ENCODE results near the gene SRSF1. TPM values are rescaled to one million over a fixed set of nuclear protein-coding genes. Genes with fewer than 3 reads are reported as not detected.

SRSF1 gene
- total and polyA plus RNA-seq, 2 of the 4 experiments (the other 2 are of a cell fraction): 190 to 357 TPM

- no peak overlapping the region for H2AK9ac ChIP-seq (replicated peaks; ENCODE audit: low read depth, low read length, poor library complexity)
- DNase-seq (no peak), ATAC-seq (ENCODE audit: low read depth) (no peak)
- H3K27ac ChIP-seq (ENCODE audit: insufficient read depth, low read length): peak overlapping the region; percentile 18; the same call in 1 of the 2 replicates
- no peak overlapping the region for H2BK20ac ChIP-seq (ENCODE audit: low read depth, low read length)
- TF ChIP-seq BHLHE40 (IDR thresholded peaks at IDR 0.05; ENCODE audit: low read depth, low read length) (no peak), MAFK (IDR thresholded peaks at IDR 0.05; ENCODE audit: low read depth, low read length) (no peak), SMC3 (IDR thresholded peaks at IDR 0.05; ENCODE audit: low read depth, low read length) (no peak), CEBPB (IDR thresholded peaks at IDR 0.05; ENCODE audit: low read depth, low read length) (no peak), NFE2L2 (IDR thresholded peaks at IDR 0.05; ENCODE audit: low read depth, low read length) (no peak), MXI1 (IDR thresholded peaks at IDR 0.05; ENCODE audit: borderline replicate concordance, low read depth, low read length) (no peak), USF2 (IDR thresholded peaks at IDR 0.05; ENCODE audit: low read depth, low read length) (no peak), POLR2A (IDR thresholded peaks at IDR 0.05; ENCODE audit: low read depth, low read length) (no peak), RFX5 (IDR thresholded peaks at IDR 0.05; ENCODE audit: low read depth, low read length) (no peak), RCOR1 (IDR thresholded peaks at IDR 0.05; ENCODE audit: insufficient replicate concordance, low read length) (no peak)
- TF ChIP-seq, protein P1, sequence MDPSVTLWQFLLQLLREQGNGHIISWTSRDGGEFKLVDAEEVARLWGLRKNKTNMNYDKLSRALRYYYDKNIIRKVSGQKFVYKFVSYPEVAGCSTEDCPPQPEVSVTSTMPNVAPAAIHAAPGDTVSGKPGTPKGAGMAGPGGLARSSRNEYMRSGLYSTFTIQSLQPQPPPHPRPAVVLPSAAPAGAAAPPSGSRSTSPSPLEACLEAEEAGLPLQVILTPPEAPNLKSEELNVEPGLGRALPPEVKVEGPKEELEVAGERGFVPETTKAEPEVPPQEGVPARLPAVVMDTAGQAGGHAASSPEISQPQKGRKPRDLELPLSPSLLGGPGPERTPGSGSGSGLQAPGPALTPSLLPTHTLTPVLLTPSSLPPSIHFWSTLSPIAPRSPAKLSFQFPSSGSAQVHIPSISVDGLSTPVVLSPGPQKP (IDR thresholded peaks at IDR 0.05; ENCODE audit: borderline replicate concordance, low read depth, low read length): no peak
- no peak overlapping the region for H2AFZ ChIP-seq (replicated peaks; ENCODE audit: low read length, poor library complexity)
- WGBS, 2 experiments (ENCODE audit: extremely low coverage in 2 of 2, insufficient read length in 1 of 2): 57% methylated on average over 10 of the region's 14 CpGs; no CpG with 5 or more reads in 1 of the 2 experiments
- dilution Hi-C loops (cut with HindIII; ENCODE audit: low sequenced_read_pairs, unreplicated experiment): loop anchor here (25.0 kb wide), 1 partner anchor 120 kb away; the partner anchor contains the start of gene MRPS23
- BruUV-seq (replicated peaks): TSS peak; percentile 42
- peaks cover 46% of the 10 kb centered on the region for H4K20me1 ChIP-seq (ENCODE audit: insufficient read depth, low read length)
- H2AK5ac ChIP-seq (ENCODE audit: low read depth, low read length): no peak overlapping the region; the same call in 1 of the 2 replicates
- peaks cover 26% of the 10 kb centered on the region for H3K36me3 ChIP-seq (ENCODE audit: control insufficient read depth, insufficient read depth, low read length)
- H4K8ac ChIP-seq (ENCODE audit: low read depth in 2 of 2, low read length in 2 of 2): no peak overlapping the region
- H3K56ac ChIP-seq (ENCODE audit: extremely low read depth, insufficient read depth, low read length): no peak overlapping the region
- no peak overlapping the region for H2BK15ac ChIP-seq (ENCODE audit: low read depth, low read length)
- no peak overlapping the region for H4K91ac ChIP-seq (ENCODE audit: insufficient read depth, low read depth, low read length)
- ChIA-PET CTCF (interaction anchor here (0.9 to 1.0 kb wide), 3 partner anchors 27 to 35 kb away, joined by 3 to 4 read pairs (median 3); partner anchors contain the start of gene CUEDC1), POLR2A (ENCODE audit: unreplicated experiment) (interaction anchor here (1.1 kb wide), 1 partner anchor 29 kb away, joined by 3 read pairs; no protein-coding TSS in a partner anchor)
- no peaks in the 10 kb centered on the region for H3K9me3 ChIP-seq (ENCODE audit: control insufficient read depth, insufficient read depth, low read length)
- H3K9me1 ChIP-seq (ENCODE audit: insufficient read depth, low read length): peaks cover 12% of the 10 kb centered on the region
- no peak overlapping the region for H2BK5ac ChIP-seq (ENCODE audit: low read depth, low read length, poor library complexity, severe bottlenecking)
- H3K79me1 ChIP-seq (ENCODE audit: low read depth in 1 of 2, low read length in 2 of 2): peaks cover 24 to 61% of the 10 kb centered on the region in 2 experiments
- H3K4ac ChIP-seq (ENCODE audit: low read depth, low read length): peak overlapping the region; percentile 6; the same call in 1 of the 2 replicates
- H3K4me3 ChIP-seq (ENCODE audit: insufficient read depth, low read depth, low read length): no peak overlapping the region
- no peak overlapping the region for H3K18ac ChIP-seq (ENCODE audit: low read depth, low read length)
- H3K4me1 ChIP-seq (ENCODE audit: control insufficient read depth, insufficient read depth, low read length): peaks cover 22% of the 10 kb centered on the region
- H2BK120ac ChIP-seq (ENCODE audit: low read depth, low read length): no peak overlapping the region
- peak overlapping the region; percentile 83 for H3K23ac ChIP-seq (ENCODE audit: low read depth, low read length)
- intact Hi-C loops (cut with micrococcal nuclease): no loop called here
- H3K14ac ChIP-seq (replicated peaks; ENCODE audit: low read depth, low read length): peak overlapping the region; percentile 44; the same call in 1 of the 2 replicates
- H3K4me2 ChIP-seq (ENCODE audit: low read depth, low read length): peak overlapping the region; percentile 23
- H3K9ac ChIP-seq (ENCODE audit: low read depth, low read length): no peak overlapping the region
- H3K27me3 ChIP-seq (ENCODE audit: control insufficient read depth, insufficient read depth, low read length): no peaks in the 10 kb centered on the region
- in situ Hi-C loops (cut with MboI; ENCODE audit: low sequenced_read_pairs): no loop called here
- H4K5ac ChIP-seq (ENCODE audit: low read depth, low read length): peak overlapping the region; percentile 18; the same call in 1 of the 2 replicates
Measured at GRCh38 chr17:57982452-57983170, 24.4 kb downstream of the SRSF1 start.

Measured in IMR-90 (cell line).